Omental fat pad (tissue), 4 donors: ENCODE results near the gene YIF1A. TPM values are rescaled to one million over a fixed set of nuclear protein-coding genes. Genes with fewer than 3 reads are reported as not detected.
A peak's percentile ranks its signal among the peaks of the same experiment; 100 is the strongest.

Experiments used
- ATAC-seq: fragments of 150-250 bp; one replicate; pipeline ENCODE4 v1.9.1; 2016; ENCODE audit warnings: mild to moderate bottlenecking, moderate library complexity; ENCODE audit not compliant: low FRiP score
- DNase-seq: peaks from one replicate; pipeline ENCODE4 v3.0.0-alpha.2; 2019; ENCODE audit warnings: low spot score
- CTCF ChIP-seq, 3 donors: fragments of 450-650 bp; IDR thresholded peaks; one replicate each; pipeline ENCODE4 v1.5.1; 2016 to 2017; ENCODE audit warnings: antibody characterized with exemption in 3 of 3, mild to moderate bottlenecking in 3 of 3, moderate library complexity in 2 of 3
- total RNA-seq, 4 donors: library from RNA; depleted of rRNA; stranded (reverse); fragments of >200 nt; gene quantifications; one replicate each; pipeline ENCODE4 v1.1.0, GENCODE V29; 2016

Gene YIF1A
- total RNA-seq, 4 donors from 2014 or later: 57.1 to 116 (median 63.4) TPM

GRCh38 chr11:66291706-66292542, 3.0 kb upstream of the YIF1A start, which contains the start of gene TMEM151A:
Gene TMEM151A (plus strand): TSS chr11:66291894. CDS start chr11:66292014, 120 bp downstream.
- no peak for DNase-seq
- no peak for TF ChIP-seq CTCF (IDR thresholded peaks at IDR 0.05)
- no peak for ATAC-seq

GRCh38 chr11:66291303-66291705, 2.4 kb upstream of the YIF1A start:
- ATAC-seq (no peak), DNase-seq (no peak)
- no peak for TF ChIP-seq CTCF (IDR thresholded peaks at IDR 0.05)

GRCh38 chr11:66290330-66290621, 1.3 kb upstream of the YIF1A start:
- DNase-seq (no peak), ATAC-seq (no peak)
- TF ChIP-seq CTCF (IDR thresholded peaks at IDR 0.05): no peak

- no peak for TF ChIP-seq CTCF (IDR thresholded peaks at IDR 0.05)
- ATAC-seq (peak; percentile 55), DNase-seq (peak; percentile 56)
Measured at GRCh38 chr11:66289548-66290329, 796 bp upstream of the YIF1A start.

DNA sequence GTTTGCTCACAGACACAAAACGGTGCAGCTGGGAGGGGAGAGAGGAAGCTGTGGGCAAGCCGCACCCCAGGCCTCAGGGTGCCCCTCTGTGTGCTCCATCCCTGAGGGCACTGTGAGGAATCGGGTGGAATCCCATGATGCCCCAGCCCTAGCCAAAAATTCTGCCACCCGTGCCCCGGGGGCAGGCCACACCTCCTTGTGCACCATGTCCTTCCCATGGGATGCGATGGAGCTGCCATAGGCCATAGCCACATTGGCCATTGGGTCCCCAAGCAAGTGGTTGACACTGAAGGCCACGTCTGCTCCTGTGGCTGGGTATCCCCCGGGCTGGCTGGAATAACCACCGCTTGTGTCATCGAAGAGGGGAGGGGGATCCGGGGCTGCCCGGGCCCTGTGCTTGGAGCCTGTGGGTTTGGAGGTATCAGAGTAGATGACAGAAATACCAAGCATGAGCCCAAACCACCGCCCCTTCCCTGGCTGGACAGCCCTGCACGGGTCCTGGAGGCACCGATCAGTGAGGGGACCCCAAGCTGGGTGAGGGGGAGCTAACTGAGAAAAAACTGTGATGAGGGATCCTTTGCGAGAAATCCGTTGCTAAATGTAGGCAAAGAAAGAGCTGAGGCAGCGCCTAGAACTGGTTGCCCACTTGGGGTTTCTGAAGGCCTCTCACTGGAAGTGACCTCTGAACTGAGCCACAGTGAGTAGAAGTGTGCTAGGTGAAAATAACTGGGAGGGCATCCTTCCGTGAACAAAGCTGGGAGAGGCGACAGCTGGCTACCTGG, 863 bp downstream of the YIF1A start:
- ATAC-seq (no peak), DNase-seq (no peak)
- no peak for TF ChIP-seq CTCF (IDR thresholded peaks at IDR 0.05)

DNA sequence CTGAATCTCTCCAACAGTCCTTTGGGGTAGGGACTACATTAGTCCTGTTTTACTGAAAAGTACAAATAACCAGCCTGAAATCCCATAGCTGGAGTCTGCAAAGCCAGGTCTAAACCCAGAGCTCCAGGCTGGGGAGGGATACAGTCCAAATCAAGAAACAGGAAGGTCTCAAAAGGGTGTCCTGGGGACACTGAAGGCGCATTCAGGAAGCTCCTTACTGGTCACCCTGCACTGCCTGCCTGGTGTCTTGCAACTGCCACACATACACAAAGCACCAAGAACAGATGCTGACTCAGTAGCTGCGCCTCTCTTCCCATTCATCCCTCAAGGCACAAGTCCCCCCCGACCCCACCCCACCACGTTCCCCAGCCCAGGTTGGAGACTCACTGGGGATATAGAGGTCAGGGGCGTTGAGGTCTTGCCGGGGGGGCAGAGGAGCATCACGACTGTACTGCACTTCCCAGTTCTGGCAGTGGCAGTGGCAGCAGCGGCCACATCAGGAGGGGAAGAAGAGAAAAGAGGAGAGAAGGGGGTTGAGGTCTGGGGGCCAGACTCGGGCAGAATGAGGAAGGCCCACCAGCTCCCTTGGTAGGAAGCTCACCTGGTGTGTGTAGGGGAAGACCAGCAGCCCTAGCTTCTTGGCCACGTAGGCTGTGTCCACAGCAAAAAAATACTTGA, 1.6 kb downstream of the YIF1A start:
- no peak for ATAC-seq

More for the DNA sequence above, 1.6 kb downstream of the YIF1A start:
- DNase-seq: no peak
- no peak for TF ChIP-seq CTCF (IDR thresholded peaks at IDR 0.05)
